Fibroblast of skin of right quadriceps (primary cell): ENCODE results near the gene TGFB3.
"Not testable (repeated sequence)": the region's sequence is repeated elsewhere in the genome, so short reads cannot be mapped to it uniquely, and the experiment has no call there.

ENCODE experiments used
- DNase-seq: peaks from one replicate; pipeline ENCODE4 v3.0.0-alpha.2; 2013

Gene TGFB3

DNA sequence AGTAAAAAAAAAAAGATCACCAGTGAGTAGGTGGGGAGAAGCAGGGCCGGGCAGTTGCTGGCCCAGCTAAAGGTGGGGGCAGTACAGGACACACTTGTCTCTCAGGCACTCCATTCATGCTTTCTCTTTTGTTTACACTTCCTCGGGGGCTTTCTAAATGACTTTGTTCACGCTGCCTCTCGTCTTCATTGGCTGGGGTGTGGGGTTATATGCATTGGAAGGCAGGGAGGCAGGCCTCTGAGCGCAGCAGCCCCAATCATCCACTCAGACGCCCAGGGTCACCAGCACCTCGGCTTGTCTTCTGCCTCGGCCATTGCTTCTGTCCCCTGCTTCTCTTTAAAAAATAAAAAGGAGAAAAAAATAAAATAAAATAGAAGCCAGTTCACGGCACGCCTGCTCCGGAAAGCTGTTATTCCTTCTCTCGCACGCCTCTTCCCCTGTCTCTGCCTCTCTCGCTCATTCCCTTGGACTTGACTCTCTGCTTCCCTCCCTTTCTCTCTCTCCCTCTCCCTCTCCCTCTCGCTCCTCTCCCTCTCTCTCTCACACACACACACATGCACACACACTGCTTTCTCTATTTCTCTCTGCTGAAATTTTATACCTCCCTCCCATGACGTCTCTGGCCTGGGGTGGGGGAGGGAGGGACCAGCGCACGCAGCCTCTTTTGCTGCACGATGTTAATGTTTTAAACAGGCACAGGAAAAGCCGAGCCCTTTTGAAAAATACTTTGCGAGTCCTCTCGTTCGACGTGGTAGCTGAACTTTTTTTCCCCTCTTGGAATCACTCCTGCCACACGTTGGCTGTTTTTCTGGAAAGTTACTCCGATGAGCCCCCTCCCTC is at the start of gene TGFB3:
TGFB3 (minus strand) TSS at position 570 of the 840 bp plus-strand sequence. CDS start 1,102 bp downstream, outside the sequence.
- peak; percentile 95 for DNase-seq

GRCh38 chr14:76024211-76024907 is 42.6 kb upstream of the TGFB3 start:
- no peak for DNase-seq

DNA sequence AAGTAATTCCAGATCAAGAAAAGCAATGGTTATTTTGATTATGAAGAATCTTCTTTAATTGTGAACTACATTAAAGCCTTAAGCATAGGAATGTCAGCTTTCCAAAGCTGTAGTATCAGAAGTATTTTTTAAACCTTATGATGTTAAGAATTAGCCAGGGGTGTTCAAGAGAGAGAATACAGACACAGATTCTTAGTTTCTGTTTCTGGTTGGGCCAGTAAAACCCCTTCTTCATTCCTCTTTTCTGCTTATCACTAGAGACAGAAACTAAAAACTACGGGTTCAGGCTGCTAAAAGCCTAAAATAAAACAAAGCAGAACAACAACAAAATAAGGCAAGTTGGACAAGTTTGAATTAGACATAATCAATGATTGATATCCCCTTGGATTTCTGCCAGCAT is 42.0 kb upstream of the TGFB3 start:
- DNase-seq = no peak

DNA sequence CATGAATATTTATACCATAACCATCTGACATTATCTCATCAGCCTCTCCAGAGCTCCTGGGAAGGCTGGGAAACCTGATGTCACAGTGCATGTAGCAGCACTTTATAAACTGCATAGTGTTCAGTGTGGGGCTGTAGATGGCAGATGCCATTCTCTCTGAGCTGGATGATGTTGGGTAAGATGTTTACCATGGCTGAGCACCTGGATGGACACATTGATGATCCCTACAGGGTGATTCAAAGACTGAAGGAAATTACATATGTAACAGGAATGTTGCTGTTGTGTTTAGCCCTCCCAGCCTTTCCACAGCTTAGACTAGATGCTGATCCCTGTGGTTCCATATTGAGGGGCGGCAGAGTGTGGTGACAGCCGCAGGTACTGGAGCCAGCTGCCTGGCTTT is 41.2 kb upstream of the TGFB3 start:
- DNase-seq = no peak

- no peak for DNase-seq
These were observed 37.9 kb upstream of the TGFB3 start for GRCh38 chr14:76019676-76020075.

DNA sequence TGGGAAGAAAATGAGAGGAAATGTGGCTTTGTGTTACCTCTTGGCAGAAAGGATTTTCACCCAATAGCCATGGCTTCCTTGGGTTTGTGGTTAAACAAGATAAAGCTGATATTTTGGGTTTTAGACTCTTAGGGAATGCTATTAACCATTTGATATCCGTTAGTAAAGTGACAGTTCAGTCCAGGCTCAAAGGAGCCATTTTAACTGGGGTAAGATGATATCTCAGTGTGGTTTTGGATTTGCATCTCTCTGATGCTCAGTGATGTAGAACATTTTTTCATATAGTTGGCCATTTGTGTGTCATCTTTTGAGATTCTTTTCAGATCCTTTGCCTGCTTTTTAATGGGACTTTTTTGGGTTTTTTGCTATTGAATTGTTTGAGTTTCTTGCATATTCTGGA is 33.9 kb upstream of the TGFB3 start:
- DNase-seq = no peak

DNA sequence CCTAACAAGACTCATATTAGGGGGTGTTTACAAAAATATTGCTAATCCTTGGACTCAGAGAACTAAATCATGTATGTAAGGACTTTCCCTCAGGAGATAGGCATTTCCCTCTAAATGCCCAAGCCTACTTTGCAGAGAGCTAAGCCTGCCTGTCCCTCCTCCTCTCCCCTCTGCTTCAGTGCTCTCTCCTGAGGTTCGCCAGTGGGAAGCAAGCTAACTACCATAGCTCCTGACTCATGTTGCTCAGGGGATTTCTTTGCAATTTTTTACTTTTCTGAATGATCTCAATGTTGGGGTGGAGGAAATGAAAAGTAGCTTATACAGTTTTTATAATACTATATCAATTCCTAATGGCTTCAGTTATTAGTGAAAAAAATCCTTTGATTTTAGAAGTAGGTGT is 33.4 kb upstream of the TGFB3 start:
- no peak for DNase-seq

GRCh38 chr14:76012354-76012753 is 30.6 kb upstream of the TGFB3 start:
- DNase-seq = no peak

GRCh38 chr14:76011930-76012329 is 30.1 kb upstream of the TGFB3 start:
- no peak for DNase-seq

DNA sequence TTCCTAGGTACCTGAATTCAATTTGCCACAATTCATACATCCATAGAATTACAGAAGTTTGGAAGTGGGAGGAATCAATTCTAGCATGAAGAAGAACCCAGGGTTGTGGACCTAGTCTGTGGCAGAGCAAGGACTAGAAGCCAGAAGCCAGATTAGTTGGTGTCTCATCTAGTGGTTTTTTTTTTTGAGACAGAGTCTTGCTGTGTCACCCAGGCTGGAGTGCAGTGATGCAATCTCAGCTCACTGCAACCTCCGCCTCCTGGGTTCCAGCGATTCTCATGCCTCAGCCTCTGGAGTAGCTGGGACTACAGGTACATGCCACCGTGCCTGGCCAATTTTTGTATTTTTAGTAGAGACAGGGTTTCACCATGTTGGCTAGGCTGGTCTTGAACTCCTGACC is 27.8 kb upstream of the TGFB3 start:
- not testable (repeated sequence) for DNase-seq

DNA sequence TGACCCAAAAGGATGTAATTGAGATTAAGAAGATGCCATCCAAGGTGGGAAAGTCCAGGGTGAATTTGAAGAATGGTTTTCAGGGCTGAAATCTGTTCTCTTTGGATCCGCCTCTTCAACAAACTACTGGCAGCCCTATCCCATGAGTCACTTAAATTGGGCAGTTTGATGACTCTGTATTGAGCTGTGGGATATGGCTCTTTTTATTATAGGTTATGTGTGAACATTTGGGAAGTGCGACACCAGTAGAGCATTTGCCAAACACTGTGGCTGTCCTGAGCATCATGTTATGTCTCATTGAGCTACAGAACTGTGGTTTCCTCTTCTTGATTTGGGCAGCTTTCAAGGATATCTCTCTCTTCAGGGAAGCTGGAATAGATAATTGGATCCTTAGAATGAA is 26.1 kb upstream of the TGFB3 start:
- DNase-seq = peak; percentile 34

GRCh38 chr14:76007379-76007778 is 25.6 kb upstream of the TGFB3 start:
- no peak for DNase-seq

GRCh38 chr14:76006253-76006652 is 24.5 kb upstream of the TGFB3 start:
- no peak for DNase-seq

- no peak for DNase-seq
These were observed 20.6 kb upstream of the TGFB3 start for GRCh38 chr14:76002383-76002782.

DNA sequence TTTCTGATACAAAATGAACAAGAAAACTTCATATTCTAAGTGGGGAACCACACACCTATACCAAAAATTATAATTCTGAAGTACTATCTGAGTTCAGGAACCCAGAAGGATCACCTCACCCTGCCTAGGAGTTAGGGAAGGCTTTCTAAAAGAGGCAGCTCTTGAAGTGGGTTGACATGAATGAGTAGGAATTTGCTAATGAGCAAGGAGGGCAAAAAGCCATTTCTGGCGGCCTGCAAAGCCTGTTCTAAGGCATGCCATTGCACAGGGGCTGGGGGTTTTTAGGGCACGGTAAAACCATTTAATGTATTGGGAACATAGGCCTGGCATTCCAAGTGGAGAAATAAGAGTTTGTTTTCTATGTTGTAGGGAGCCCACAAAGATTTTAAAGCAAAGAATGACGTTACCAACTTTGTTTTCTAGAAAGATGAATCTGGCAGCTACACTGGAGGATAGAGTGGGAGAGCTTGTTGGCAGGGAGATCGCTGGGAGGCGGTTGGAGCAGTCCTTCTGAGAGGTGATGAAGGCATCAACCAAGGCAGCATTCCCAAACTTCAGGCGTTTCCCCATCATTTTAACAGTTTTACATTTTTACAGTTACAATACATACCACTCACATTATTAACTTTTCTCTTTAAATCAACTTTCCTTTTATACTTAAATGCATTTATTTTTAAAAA is 17.9 kb upstream of the TGFB3 start:
- DNase-seq = no peak

DNA sequence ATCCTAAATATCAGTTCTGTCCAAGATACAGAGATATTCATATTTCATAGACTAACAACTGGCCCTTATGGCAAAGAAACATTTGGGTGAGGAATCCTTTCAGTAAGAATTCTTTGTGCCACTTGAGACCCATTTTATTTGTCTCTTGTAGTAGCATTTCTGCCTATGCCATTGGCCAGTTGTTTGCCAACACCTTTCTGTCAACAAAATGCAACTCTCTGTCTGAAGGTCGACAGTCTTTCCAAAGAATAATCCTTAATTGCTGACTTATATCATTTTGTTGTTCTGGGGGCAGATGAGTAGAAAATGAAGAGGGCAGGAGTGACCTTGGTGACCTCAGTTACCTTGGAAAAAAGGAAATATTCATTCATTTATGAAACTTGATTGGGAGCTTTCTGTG is 14.7 kb upstream of the TGFB3 start:
- no peak for DNase-seq

- peak; percentile 43 for DNase-seq
These were observed 13.7 kb upstream of the TGFB3 start for GRCh38 chr14:75995372-75996041.

GRCh38 chr14:75993567-75994041 is 11.8 kb upstream of the TGFB3 start:
- no peak for DNase-seq

DNA sequence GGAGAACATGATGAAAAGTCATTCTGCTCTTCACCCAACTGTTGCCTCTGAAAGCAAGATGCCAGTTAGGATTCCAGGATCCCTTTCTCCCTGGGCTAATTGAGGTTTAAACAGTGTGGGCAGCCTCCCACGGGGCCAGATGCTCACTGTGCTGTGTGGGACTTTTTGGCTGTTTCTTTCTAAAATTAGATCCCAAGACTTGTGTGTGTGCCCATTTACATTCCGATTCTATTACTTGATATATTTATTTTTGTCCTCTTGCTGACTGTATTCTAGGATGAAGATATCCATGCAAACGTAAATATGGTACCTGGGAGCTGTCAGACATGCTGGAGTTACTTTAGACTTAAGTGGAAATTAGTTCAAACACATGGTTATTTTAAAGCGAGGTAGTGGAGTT is 10.0 kb upstream of the TGFB3 start:
- no peak for DNase-seq

DNA sequence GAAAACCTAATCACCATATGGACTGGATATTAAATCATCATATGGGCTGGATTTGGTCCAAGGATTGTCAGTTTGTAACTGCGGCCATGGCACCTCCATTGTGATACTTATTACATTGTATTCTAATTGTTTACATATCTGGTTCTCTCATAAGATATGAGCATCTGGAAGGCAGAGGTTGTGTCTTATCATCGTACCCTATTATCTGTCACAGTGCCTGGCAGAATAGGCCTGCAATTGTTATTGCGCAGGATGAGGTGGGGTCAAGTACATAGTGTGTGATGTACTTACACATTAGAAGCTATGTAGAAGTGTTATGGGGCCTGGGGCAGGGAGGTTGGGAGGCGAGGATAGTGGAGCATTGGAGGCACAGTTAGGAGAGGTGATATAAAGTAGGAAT is 8.5 kb upstream of the TGFB3 start:
- DNase-seq = no peak

DNA sequence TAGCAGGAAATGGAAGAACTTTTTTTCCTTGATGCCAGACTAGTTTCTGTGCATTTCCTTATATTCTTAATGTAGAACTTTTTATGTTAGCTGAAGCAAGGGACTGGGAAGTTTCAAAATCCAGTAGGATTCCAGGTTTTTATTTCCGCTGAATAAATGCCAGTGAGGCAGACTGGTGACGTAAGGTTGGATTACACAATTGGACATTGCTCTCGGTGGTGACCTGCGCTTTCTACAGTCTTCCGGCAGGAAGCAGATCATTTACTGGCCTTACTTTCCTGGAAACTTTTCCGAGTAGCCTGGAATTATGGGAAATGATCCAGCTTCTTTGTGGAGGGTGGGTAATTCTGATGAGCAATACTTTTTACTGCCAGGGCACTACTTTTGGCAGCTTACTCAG is 7.3 kb upstream of the TGFB3 start:
- DNase-seq = peak; percentile 50

GRCh38 chr14:75987201-75987970 is 5.6 kb upstream of the TGFB3 start:
- DNase-seq = no peak
